Measurements from ENCODE around the gene ATP10B. TPM values are rescaled to one million over a fixed set of nuclear protein-coding genes. Genes with fewer than 3 reads are reported as not detected.

ATP10B gene
- total RNA-seq, 4 donors from 2014 or later: 116 to 298 (median 150) TPM

- WGBS, 2 donors (ENCODE audit: low coverage in 1 of 2): 83 to 90% methylated on average over 1 to 2 of the region's 2 CpGs
- in situ Hi-C loops (cut with MboI; ENCODE audit: low pct_ligation_motif_present in 1 of 4, low pct_unique_long_range_greater_than_20kb in 1 of 4, low sequenced_read_pairs in 3 of 4): loop anchor here in 1 of 4 donors (25.0 kb wide), 1 partner anchor 273 kb away; no protein-coding TSS in a partner anchor
- intact Hi-C loops (cut with DNase I; ENCODE audit: low total_unique reads): no loop called here
- H3K4me1 ChIP-seq: peaks cover 0 to under 1% (median 0%) of the 10 kb centered on the region in 4 donors
- H3K36me3 ChIP-seq: no peaks in the 10 kb centered on the region
- no peak overlapping the region for H3K4me3 ChIP-seq
- H3K9me3 ChIP-seq: no peaks in the 10 kb centered on the region
- H3K27me3 ChIP-seq: no peaks in the 10 kb centered on the region
- DNase-seq: no peak
- no peak overlapping the region for H3K27ac ChIP-seq
- TF ChIP-seq POLR2AphosphoS5 (IDR thresholded peaks at IDR 0.05) (no peak), POLR2A (IDR thresholded peaks at IDR 0.05) (no peak), EP300 (IDR thresholded peaks at IDR 0.05; ENCODE audit: low read depth) (no peak), CTCF (IDR thresholded peaks at IDR 0.05) (no peak)
Observed at GRCh38 chr5:160514191-160514590, 337.8 kb downstream of the ATP10B start.

GRCh38 chr5:160513485-160513884 lies 338.5 kb downstream of the ATP10B start:
- no peaks in the 10 kb centered on the region for H3K9me3 ChIP-seq
- in situ Hi-C loops (cut with MboI; ENCODE audit: low pct_ligation_motif_present in 1 of 4, low pct_unique_long_range_greater_than_20kb in 1 of 4, low sequenced_read_pairs in 3 of 4): loop anchor here in 1 of 4 donors (25.0 kb wide), 1 partner anchor 274 kb away; no protein-coding TSS in a partner anchor
- H3K4me3 ChIP-seq: no peak overlapping the region
- peaks cover 0 to 7% (median 0%) of the 10 kb centered on the region in 4 donors for H3K4me1 ChIP-seq
- intact Hi-C loops (cut with DNase I; ENCODE audit: low total_unique reads): no loop called here
- no peak for TF ChIP-seq POLR2AphosphoS5 (IDR thresholded peaks at IDR 0.05)
- TF ChIP-seq EP300 (IDR thresholded peaks at IDR 0.05; ENCODE audit: low read depth): no peak
- no peak for TF ChIP-seq POLR2A (IDR thresholded peaks at IDR 0.05)
- no peak for TF ChIP-seq CTCF (IDR thresholded peaks at IDR 0.05)
- H3K36me3 ChIP-seq: no peaks in the 10 kb centered on the region
- H3K27ac ChIP-seq: no peak overlapping the region
- no peaks in the 10 kb centered on the region for H3K27me3 ChIP-seq
- DNase-seq: no peak

All from transverse colon (tissue), 4 donors.